ENCODE measurements around the gene IKZF2. TPM values are rescaled to one million over a fixed set of nuclear protein-coding genes. Genes with fewer than 3 reads are reported as not detected.
A peak's percentile ranks its signal among the peaks of the same experiment; 100 is the strongest.

Gene IKZF2
- total RNA-seq, 1 donor from 2014 or later, result 57.0 TPM

DNA sequence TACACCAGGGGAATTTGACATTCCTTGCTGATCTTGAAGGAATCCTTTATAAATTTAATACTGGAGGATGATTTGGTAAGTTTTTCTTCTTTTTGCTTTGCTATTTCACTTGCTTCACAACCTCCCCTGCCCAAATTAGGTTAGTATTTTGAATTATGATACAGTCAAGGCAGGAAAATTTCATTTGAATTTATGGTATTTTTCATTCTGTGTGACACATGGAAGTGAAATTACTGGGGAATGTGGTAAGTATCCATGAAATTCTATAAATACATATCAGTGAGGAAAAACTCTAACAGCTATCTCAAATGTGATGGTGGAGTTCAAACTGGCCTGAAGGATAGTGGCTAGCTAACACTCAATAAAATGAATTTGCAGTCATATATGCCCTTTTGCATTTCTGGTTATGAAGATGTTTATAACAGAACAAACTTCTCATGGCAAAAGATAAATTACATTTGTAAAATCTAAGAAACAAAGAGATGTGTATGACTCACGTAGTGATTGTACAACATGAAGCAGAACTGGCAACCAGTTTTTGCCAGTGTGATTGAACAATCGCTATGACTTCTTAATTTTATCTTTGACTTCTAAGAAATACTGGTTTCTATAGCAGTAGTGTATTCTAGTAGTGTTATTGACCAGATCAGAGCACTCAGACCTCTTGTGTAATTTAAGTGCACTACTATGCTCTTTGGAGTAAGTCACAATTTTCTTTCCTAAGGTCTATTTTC lies 152.6 kb downstream of the IKZF2 start:
- H3K27ac Mint-ChIP-seq, result no peak overlapping the region
- no peak for DNase-seq (ENCODE audit: extremely low spot score, unreplicated experiment)
- H3K27me3 Mint-ChIP-seq, result no peaks in the 10 kb centered on the region
- TF ChIP-seq, protein P1, sequence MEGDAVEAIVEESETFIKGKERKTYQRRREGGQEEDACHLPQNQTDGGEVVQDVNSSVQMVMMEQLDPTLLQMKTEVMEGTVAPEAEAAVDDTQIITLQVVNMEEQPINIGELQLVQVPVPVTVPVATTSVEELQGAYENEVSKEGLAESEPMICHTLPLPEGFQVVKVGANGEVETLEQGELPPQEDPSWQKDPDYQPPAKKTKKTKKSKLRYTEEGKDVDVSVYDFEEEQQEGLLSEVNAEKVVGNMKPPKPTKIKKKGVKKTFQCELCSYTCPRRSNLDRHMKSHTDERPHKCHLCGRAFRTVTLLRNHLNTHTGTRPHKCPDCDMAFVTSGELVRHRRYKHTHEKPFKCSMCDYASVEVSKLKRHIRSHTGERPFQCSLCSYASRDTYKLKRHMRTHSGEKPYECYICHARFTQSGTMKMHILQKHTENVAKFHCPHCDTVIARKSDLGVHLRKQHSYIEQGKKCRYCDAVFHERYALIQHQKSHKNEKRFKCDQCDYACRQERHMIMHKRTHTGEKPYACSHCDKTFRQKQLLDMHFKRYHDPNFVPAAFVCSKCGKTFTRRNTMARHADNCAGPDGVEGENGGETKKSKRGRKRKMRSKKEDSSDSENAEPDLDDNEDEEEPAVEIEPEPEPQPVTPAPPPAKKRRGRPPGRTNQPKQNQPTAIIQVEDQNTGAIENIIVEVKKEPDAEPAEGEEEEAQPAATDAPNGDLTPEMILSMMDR (conservative IDR thresholded peaks at IDR 0.05), result no peak
- peaks cover 3% of the 10 kb centered on the region for H3K36me3 Mint-ChIP-seq
- H3K9me3 Mint-ChIP-seq, result no peaks in the 10 kb centered on the region
- peaks cover 4% of the 10 kb centered on the region for H3K4me1 Mint-ChIP-seq (ENCODE audit: unreplicated experiment)
- H3K4me3 Mint-ChIP-seq, result no peak overlapping the region

DNA sequence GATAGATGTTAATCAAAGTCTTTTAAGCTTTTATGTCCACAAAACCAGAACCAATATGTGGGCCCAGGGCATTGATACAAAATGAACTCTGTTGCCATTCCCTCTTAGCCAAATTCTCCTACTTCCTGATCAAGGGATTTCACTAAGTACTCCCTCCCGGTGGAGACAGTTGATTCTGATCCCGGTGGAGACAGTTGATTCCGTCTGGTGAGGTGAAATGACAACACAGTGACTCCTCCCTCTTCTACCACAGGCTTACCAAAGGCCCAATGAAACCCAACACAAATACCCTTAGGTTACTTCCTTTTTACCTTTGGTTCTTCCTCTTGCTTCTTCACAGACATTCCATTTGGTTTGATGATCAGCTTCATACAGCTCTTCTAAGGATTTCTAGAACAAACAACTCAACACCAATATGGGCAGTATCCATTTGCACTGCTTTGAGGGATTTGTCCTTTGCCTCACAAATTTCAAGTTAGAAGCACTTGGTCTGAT lies 153.8 kb downstream of the IKZF2 start:
- TF ChIP-seq, protein P1 (conservative IDR thresholded peaks at IDR 0.05), result no peak
- Mint-ChIP-seq H3K27ac (peak overlapping the region; percentile 14), H3K4me1 (ENCODE audit: unreplicated experiment) (peaks cover 4% of the 10 kb centered on the region), H3K27me3 (no peaks in the 10 kb centered on the region), H3K36me3 (peaks cover 3% of the 10 kb centered on the region), H3K4me3 (no peak overlapping the region), H3K9me3 (no peaks in the 10 kb centered on the region)
- no peak for DNase-seq (ENCODE audit: extremely low spot score, unreplicated experiment)

DNA sequence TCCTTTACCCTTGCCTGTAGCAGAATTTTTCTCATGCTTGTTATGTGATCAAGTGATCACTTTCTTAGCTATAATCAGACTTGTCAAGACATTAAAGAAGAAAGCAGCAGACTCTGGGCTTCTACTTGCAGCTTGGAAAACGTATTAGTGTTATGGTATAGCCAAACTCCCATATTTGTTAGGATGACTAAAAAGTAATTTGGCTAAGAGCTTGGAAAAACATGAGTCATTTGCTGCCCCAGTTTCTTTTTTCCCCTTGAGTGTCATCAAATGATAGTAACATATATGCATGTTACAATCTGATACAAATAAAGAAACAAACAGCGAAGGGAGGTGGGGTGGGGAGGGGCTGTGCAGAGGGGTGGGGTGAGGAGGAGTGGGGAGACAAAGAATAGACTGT lies 155.5 kb downstream of the IKZF2 start:
- H3K27ac Mint-ChIP-seq, result no peak overlapping the region
- H3K4me3 Mint-ChIP-seq, result no peak overlapping the region

DNA sequence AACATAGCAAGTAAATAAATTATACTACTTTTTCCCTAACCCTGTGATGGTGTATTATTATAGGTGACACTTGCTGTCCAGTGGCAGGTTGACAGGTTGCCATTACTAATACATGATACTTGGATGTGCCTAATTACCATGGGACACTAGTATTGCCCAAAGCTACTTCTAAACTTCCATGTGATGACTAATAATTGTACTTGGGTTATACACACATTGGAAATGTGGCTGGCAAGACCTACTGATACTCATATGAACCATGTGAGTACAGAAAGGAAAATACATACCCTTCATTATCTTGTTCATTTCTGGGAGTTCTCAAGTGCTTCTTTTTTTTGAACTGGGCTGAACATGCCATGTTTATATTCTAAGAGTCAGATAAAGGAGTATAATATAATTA lies 156.4 kb downstream of the IKZF2 start:
- Mint-ChIP-seq H3K27me3 (no peaks in the 10 kb centered on the region), H3K4me1 (ENCODE audit: unreplicated experiment) (peaks cover 4% of the 10 kb centered on the region), H3K9me3 (no peaks in the 10 kb centered on the region), H3K36me3 (peaks cover 3% of the 10 kb centered on the region), H3K4me3 (no peak overlapping the region), H3K27ac (no peak overlapping the region)
- TF ChIP-seq, protein P1 (conservative IDR thresholded peaks at IDR 0.05), result no peak
- no peak for DNase-seq (ENCODE audit: extremely low spot score, unreplicated experiment)

More for the DNA sequence above, 155.5 kb downstream of the IKZF2 start:
- no peaks in the 10 kb centered on the region for H3K9me3 Mint-ChIP-seq
- DNase-seq (ENCODE audit: extremely low spot score, unreplicated experiment), result no peak
- TF ChIP-seq, protein P1 (conservative IDR thresholded peaks at IDR 0.05), result no peak
- H3K36me3 Mint-ChIP-seq, result peaks cover 3% of the 10 kb centered on the region
- no peaks in the 10 kb centered on the region for H3K27me3 Mint-ChIP-seq
- peaks cover 4% of the 10 kb centered on the region for H3K4me1 Mint-ChIP-seq (ENCODE audit: unreplicated experiment)

DNA sequence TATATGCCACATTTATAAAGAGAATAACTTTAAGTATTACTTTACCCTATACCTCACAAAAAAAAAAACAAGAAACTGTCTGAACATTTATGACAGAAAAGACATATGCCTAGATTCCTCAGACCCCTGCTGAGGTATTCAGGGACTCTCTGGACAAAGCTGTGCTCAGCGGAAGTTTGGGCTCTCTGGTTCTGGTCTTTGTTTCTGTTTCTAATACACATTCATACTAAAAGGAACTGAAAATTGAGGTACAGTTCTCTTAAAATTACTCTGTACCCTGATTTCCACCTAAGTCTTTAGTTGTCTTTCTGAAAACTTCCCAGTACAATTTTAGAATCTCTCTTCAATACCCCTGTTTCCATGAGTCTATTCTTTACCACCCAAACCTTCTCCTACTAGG lies 160.3 kb downstream of the IKZF2 start:
- TF ChIP-seq, protein P1 (conservative IDR thresholded peaks at IDR 0.05), result no peak
- DNase-seq (ENCODE audit: extremely low spot score, unreplicated experiment), result no peak
- Mint-ChIP-seq H3K36me3 (peaks cover 16% of the 10 kb centered on the region), H3K9me3 (no peaks in the 10 kb centered on the region), H3K27ac (no peak overlapping the region), H3K4me1 (ENCODE audit: unreplicated experiment) (no peaks in the 10 kb centered on the region), H3K4me3 (no peak overlapping the region), H3K27me3 (no peaks in the 10 kb centered on the region)
